Measurements from ENCODE around the gene PTPRM.

- TF ChIP-seq CTCF (IDR thresholded peaks at IDR 0.05; ENCODE audit: borderline replicate concordance, extremely low read depth, low read length, poor library complexity, severe bottlenecking): no peak
- no peak for TF ChIP-seq EZH2 (IDR thresholded peaks at IDR 0.05; ENCODE audit: borderline replicate concordance, low read depth, low read length, severe bottlenecking)
Measured at GRCh38 chr18:7593218-7593819, 26.2 kb downstream of the PTPRM start.

Data from DND-41 (cell line).